WTC11 (cell line): ENCODE data around the gene IGFN1. TPM values are rescaled to one million over a fixed set of nuclear protein-coding genes. Genes with fewer than 3 reads are reported as not detected.
A peak's percentile ranks its signal among the peaks of the same experiment; 100 is the strongest.

ENCODE experiments used
- ATAC-seq: fragments of 200-7000 bp; cut with Tn5 transposase; 2 replicates; pipeline ENCODE4 v1.10.0; 2021; ENCODE audit warnings: mild to moderate bottlenecking, moderate library complexity
- CTCF ChIA-PET: fragments of 300-600 bp; sonication (Branson Sonifier 250); formaldehyde crosslinking; loops from one replicate; lab custom pipeline; 2021; ENCODE audit warnings: antibody characterized with exemption; lab: Charles Lee
- POLR2A ChIA-PET: fragments of 350-600 bp; sonication (Branson Sonifier 250); formaldehyde crosslinking; loops from one replicate; lab custom pipeline; 2021; ENCODE audit warnings: antibody characterized with exemption; lab: Charles Lee
- DNase-seq: peaks from one replicate; pipeline ENCODE4 v3.0.0; 2021; ENCODE audit warnings: low spot score
- H3K27ac Mint-ChIP-seq: 2 replicates; pipeline ENCODE4 v1.8.0; 2021; ENCODE audit warnings: mixed read lengths
- H3K27me3 Mint-ChIP-seq: 2 replicates; pipeline ENCODE4 v1.8.0; 2021; ENCODE audit warnings: low read depth, mild to moderate bottlenecking, moderate library complexity, mixed read lengths
- H3K36me3 Mint-ChIP-seq: 2 replicates; pipeline ENCODE4 v1.8.0; 2021; ENCODE audit warnings: mixed read lengths
- H3K4me1 Mint-ChIP-seq: 2 replicates; pipeline ENCODE4 v1.8.0; 2022; ENCODE audit warnings: mixed read lengths
- H3K4me3 Mint-ChIP-seq: 2 replicates; pipeline ENCODE4 v1.8.0; 2021; ENCODE audit warnings: mild to moderate bottlenecking, moderate library complexity, mixed read lengths
- H3K9me3 Mint-ChIP-seq: 2 replicates; pipeline ENCODE4 v1.8.0; 2021; ENCODE audit warnings: mixed read lengths
- ETV6 ChIP-seq: sonication (generic); formaldehyde crosslinking; IDR thresholded peaks from 2 replicates; pipeline ENCODE4 v1.8.1; 2022; ENCODE audit warnings: mild to moderate bottlenecking, missing genetic modification reagents
- GABPB1 ChIP-seq: sonication (generic); formaldehyde crosslinking; IDR thresholded peaks from 2 replicates; pipeline ENCODE4 v1.8.1; 2023; ENCODE audit warnings: mild to moderate bottlenecking, missing genetic modification reagents
- GRHL2 ChIP-seq: fragments of 250-450 bp; sonication (Bioruptor Pico); IDR thresholded peaks from 2 replicates; pipeline ENCODE4 v1.8.0; 2022; ENCODE audit warnings: mild to moderate bottlenecking, moderate library complexity; ENCODE audit not compliant: insufficient replicate concordance, severe bottlenecking
- GTF2I ChIP-seq: fragments of 250-450 bp; sonication (Bioruptor Pico); conservative IDR thresholded peaks from 2 replicates; pipeline ENCODE4 v1.4.0; 2021; ENCODE audit warnings: mild to moderate bottlenecking
- RELA ChIP-seq: sonication (generic); formaldehyde crosslinking; IDR thresholded peaks from 2 replicates; pipeline ENCODE4 v1.8.1; 2022; ENCODE audit warnings: missing genetic modification reagents, mild to moderate bottlenecking, borderline replicate concordance
- SP1 ChIP-seq: sonication (generic); formaldehyde crosslinking; conservative IDR thresholded peaks from 2 replicates; pipeline ENCODE4 v1.8.1; 2022; ENCODE audit warnings: missing genetic modification reagents
- TEAD4 ChIP-seq: sonication (generic); formaldehyde crosslinking; IDR thresholded peaks from 2 replicates; pipeline ENCODE4 v1.8.0; 2022; ENCODE audit warnings: mild to moderate bottlenecking, missing genetic modification reagents
- ZBTB43 ChIP-seq: sonication (generic); formaldehyde crosslinking; IDR thresholded peaks from 2 replicates; pipeline ENCODE4 v1.8.1; 2023; ENCODE audit warnings: mild to moderate bottlenecking, missing genetic modification reagents
- ZMAT4 ChIP-seq: fragments of 250-450 bp; sonication (Bioruptor Pico); IDR thresholded peaks from 2 replicates; pipeline ENCODE4 v1.9.0; 2021; ENCODE audit warnings: mild to moderate bottlenecking
- ZNF317 ChIP-seq: sonication (generic); formaldehyde crosslinking; IDR thresholded peaks from 2 replicates; pipeline ENCODE4 v1.8.1; 2023; ENCODE audit warnings: low read depth, mild to moderate bottlenecking, moderate library complexity, missing genetic modification reagents, borderline replicate concordance
- ZNF423 ChIP-seq: fragments of 250-450 bp; sonication (Bioruptor Pico); IDR thresholded peaks from 2 replicates; pipeline ENCODE4 v2.1.2; 2022; ENCODE audit warnings: mild to moderate bottlenecking, moderate library complexity
- total RNA-seq: library from RNA; stranded (reverse); gene quantifications from 3 replicates; pipeline ENCODE4 v1.2.3, GENCODE V29; 2021
- TF ChIP-seq, protein P1 (sequence below): sonication (generic); formaldehyde crosslinking; IDR thresholded peaks from 2 replicates; pipeline ENCODE4 v1.8.0; 2022; ENCODE audit warnings: mild to moderate bottlenecking, missing genetic modification reagents
- TF ChIP-seq, protein P2 (sequence below): fragments of 250-450 bp; sonication (Bioruptor Pico); IDR thresholded peaks from 2 replicates; pipeline ENCODE4 v2.1.2; 2022; ENCODE audit warnings: mild to moderate bottlenecking, moderate library complexity
- TF ChIP-seq, protein P3 (sequence below): sonication (generic); formaldehyde crosslinking; IDR thresholded peaks from 2 replicates; pipeline ENCODE4 v1.8.1; 2022; ENCODE audit warnings: mild to moderate bottlenecking, missing genetic modification reagents, moderate library complexity, borderline replicate concordance
- TF ChIP-seq, protein P4 (sequence below): sonication (generic); formaldehyde crosslinking; IDR thresholded peaks from 2 replicates; pipeline ENCODE4 v1.8.0; 2023; ENCODE audit warnings: missing genetic modification reagents

Gene IGFN1
- total RNA-seq, 1 experiment from 2014 or later: 0.11 TPM

DNA sequence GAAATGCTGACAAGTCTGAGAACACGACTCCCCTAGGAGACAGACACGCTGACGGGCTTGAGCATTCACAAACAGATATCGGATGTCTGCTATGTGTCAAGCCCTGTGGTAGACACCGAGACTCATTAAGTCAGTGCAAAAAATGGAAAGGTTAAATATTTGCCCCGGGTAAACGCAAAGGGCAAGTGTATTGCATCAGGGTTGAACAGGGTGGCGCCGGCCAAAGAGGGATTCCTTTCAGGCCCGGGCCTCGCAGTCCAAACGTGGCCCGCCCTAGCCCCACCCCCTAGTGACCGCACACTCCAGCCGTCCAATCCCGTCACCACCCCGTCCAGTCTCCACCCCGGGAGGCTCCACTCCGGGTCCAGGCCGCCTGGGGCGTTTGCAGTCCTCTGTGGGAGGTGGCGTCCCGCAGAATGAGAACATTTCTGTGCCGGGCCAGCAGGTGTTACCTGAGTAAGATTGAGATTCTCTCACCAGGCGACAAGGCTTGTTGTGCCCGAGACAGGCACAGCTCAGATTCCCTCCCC, 20.0 kb upstream of the IGFN1 start:
- ATAC-seq: peak; percentile 97
- H3K9me3 Mint-ChIP-seq: no peaks in the 10 kb centered on the region
- peak overlapping the region; percentile 77 for H3K4me3 Mint-ChIP-seq
- ChIA-PET CTCF (interaction anchor here (0.6 to 2.3 kb wide), 6 partner anchors 14 to 173 kb away, joined by 3 to 7 read pairs (median 4); partner anchors contain the start of gene TMEM9), POLR2A (interaction anchor here (1.0 to 1.1 kb wide), 2 partner anchors 12 to 17 kb away, joined by 3 to 4 read pairs; no protein-coding TSS in a partner anchor)
- H3K36me3 Mint-ChIP-seq: no peaks in the 10 kb centered on the region
- H3K27me3 Mint-ChIP-seq: peaks cover 34% of the 10 kb centered on the region
- H3K27ac Mint-ChIP-seq: no peak overlapping the region
- DNase-seq: peak; percentile 92
- no peak for TF ChIP-seq ETV6 (CRISPR knock-in tag)
- TF ChIP-seq, protein P1, sequence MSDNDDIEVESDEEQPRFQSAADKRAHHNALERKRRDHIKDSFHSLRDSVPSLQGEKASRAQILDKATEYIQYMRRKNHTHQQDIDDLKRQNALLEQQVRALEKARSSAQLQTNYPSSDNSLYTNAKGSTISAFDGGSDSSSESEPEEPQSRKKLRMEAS: peak; percentile 81
- 0 out of 2 replicates have a peak, but pooled peaks have one; percentile 30 for TF ChIP-seq TEAD4 (CRISPR knock-in tag)
- TF ChIP-seq GABPB1 (CRISPR knock-in tag): peak; percentile 100
- TF ChIP-seq SP1 (CRISPR knock-in tag): peak; percentile 57; the same call in 1 of the 2 replicates
- TF ChIP-seq ZNF423 (CRISPR knock-in tag): peak; percentile 98
- TF ChIP-seq, all 79 proteins: peak for 5
- peaks cover 13% of the 10 kb centered on the region for H3K4me1 Mint-ChIP-seq

DNA sequence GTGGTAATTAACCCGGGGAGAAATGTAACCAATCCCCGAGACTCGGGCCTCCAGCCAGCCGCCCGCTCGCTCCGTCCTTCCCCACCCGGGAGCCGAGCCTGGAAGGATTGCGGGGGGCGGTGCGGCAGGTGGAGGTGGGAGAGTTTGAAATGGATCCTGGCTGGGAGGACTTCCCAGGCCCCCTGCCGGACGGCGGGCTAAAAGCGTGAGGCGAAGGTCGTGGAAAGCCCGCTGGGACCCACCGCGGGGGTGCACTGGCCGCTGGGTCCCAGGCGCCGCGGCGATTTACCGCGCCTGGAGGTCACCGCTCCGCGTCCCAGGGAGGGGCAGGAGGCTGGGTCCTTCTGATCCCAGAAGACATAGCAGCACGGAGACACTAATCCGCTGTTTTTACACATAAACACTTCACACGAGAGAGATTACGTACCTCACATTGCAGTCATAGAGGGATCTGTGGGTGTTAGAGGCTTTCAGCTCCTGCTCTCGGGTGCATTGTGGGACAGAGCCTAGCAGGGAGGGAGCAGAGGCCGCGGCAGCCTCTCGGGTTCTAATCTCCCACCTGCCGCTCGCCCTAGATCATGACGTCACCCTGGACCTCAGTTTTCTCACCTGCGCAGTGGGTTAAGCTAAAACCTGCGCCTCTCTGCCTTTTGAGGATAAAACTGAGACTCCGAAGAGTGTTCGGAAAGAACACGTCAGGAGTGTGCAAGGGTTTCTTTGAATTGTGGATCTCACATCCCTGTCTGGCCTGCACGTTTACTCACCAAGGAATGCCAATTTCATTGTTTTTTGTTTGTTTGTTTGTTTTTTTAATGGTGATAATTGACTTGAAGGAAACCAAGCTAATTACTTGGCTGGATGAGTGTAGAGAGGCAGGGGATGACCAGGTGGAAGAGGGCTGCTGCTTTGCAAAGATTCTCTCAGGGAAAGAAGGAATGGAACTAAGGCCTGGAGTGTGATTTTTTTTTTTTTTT, 19.3 kb upstream of the IGFN1 start:
- DNase-seq (peak; percentile 60), ATAC-seq (peak; percentile 41)
- peak; percentile 65 for TF ChIP-seq ZNF423 (CRISPR knock-in tag)
- TF ChIP-seq, protein P1: peak; percentile 34; the same call in 1 of the 2 replicates
- TF ChIP-seq GTF2I: peak; percentile 88
- TF ChIP-seq, protein P2, sequence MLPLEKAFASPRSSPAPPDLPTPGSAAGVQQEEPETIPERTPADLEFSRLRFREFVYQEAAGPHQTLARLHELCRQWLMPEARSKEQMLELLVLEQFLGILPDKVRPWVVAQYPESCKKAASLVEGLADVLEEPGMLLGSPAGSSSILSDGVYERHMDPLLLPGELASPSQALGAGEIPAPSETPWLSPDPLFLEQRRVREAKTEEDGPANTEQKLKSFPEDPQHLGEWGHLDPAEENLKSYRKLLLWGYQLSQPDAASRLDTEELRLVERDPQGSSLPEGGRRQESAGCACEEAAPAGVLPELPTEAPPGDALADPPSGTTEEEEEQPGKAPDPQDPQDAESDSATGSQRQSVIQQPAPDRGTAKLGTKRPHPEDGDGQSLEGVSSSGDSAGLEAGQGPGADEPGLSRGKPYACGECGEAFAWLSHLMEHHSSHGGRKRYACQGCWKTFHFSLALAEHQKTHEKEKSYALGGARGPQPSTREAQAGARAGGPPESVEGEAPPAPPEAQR (CRISPR knock-in tag): no peak
- no peak for TF ChIP-seq GRHL2 (CRISPR knock-in tag)
- Mint-ChIP-seq H3K27me3 (peaks cover 31% of the 10 kb centered on the region), H3K4me1 (peaks cover 13% of the 10 kb centered on the region), H3K9me3 (no peaks in the 10 kb centered on the region), H3K36me3 (no peaks in the 10 kb centered on the region), H3K4me3 (peak overlapping the region; percentile 77), H3K27ac (no peak overlapping the region)
- ChIA-PET CTCF (interaction anchor here (0.6 to 2.3 kb wide), 7 partner anchors 13 to 192 kb away, joined by 3 to 7 read pairs (median 4); partner anchors contain the start of gene TMEM9), POLR2A (interaction anchor here (1.0 to 1.1 kb wide), 2 partner anchors 13 to 17 kb away, joined by 3 to 4 read pairs; no protein-coding TSS in a partner anchor)

DNA sequence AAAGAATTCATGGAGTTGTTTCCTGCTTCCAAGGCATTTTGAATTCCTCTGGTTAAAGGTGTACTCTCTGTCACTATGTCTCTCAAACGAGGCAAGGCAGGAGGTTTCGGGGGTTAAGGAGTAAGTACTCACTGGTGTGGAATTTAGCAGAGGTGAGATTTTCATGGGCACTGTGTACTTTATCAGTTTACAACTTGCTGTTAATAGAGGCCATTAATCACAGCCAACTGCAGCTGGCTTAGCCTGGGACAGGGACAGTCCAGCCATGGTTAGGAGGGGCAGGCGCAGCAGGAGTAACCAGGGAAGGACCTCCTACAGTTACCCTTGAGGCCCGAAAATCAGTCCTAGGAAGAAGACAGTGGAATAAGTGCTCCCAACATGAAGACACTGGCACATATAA, 18.3 kb upstream of the IGFN1 start:
- DNase-seq (no peak), ATAC-seq (no peak)
- H3K4me1 Mint-ChIP-seq: peaks cover 17% of the 10 kb centered on the region
- no peaks in the 10 kb centered on the region for H3K36me3 Mint-ChIP-seq
- ChIA-PET POLR2A (no interaction called here), CTCF (interaction anchor here (1.9 kb wide), 2 partner anchors 12 to 86 kb away, joined by 4 read pairs; no protein-coding TSS in a partner anchor)
- H3K9me3 Mint-ChIP-seq: no peaks in the 10 kb centered on the region
- H3K27ac Mint-ChIP-seq: no peak overlapping the region
- peak overlapping the region; percentile 77 for H3K4me3 Mint-ChIP-seq
- peaks cover 31% of the 10 kb centered on the region for H3K27me3 Mint-ChIP-seq
- TF ChIP-seq, protein P1: no peak
- no peak for TF ChIP-seq ZBTB43
- TF ChIP-seq RELA (CRISPR knock-in tag): no peak
- TF ChIP-seq, protein P3, sequence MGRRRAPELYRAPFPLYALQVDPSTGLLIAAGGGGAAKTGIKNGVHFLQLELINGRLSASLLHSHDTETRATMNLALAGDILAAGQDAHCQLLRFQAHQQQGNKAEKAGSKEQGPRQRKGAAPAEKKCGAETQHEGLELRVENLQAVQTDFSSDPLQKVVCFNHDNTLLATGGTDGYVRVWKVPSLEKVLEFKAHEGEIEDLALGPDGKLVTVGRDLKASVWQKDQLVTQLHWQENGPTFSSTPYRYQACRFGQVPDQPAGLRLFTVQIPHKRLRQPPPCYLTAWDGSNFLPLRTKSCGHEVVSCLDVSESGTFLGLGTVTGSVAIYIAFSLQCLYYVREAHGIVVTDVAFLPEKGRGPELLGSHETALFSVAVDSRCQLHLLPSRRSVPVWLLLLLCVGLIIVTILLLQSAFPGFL (CRISPR knock-in tag): no peak
- TF ChIP-seq ZMAT4 (CRISPR knock-in tag): no peak
- TF ChIP-seq ZNF317: no peak
- TF ChIP-seq, protein P4, sequence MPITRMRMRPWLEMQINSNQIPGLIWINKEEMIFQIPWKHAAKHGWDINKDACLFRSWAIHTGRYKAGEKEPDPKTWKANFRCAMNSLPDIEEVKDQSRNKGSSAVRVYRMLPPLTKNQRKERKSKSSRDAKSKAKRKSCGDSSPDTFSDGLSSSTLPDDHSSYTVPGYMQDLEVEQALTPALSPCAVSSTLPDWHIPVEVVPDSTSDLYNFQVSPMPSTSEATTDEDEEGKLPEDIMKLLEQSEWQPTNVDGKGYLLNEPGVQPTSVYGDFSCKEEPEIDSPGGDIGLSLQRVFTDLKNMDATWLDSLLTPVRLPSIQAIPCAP (CRISPR knock-in tag): no peak
- TF ChIP-seq, all 79 proteins: peak for 0
